22Rv1 (cell line): ENCODE results near the gene DNAJA4.

ENCODE experiments used
- CTCF ChIP-seq: fragments of 450-650 bp; IDR thresholded peaks from 2 replicates; pipeline ENCODE4 v1.5.1; 2017; ENCODE audit warnings: mild to moderate bottlenecking
- ZFX ChIP-seq: fragments of 450-650 bp; IDR thresholded peaks from 2 replicates; pipeline ENCODE4 v1.6.1; 2017; ENCODE audit warnings: antibody characterized with exemption, borderline replicate concordance

GRCh38 chr15:78243058-78243457, 21.3 kb upstream of the DNAJA4 start:
- TF ChIP-seq CTCF (no peak), ZFX (no peak)
